Activated CD8-positive, alpha-beta T cell treated with anti-CD3 and anti-CD28 coated beads for 36 hours (primary cell): ENCODE data around the gene SORL1. TPM values are rescaled to one million over a fixed set of nuclear protein-coding genes. Genes with fewer than 3 reads are reported as not detected.
A peak's percentile ranks its signal among the peaks of the same experiment; 100 is the strongest.

Experiments
- ATAC-seq: fragments of 200-7000 bp; cut with Tn5 transposase; one replicate; pipeline ENCODE4 v1.10.0; 2021; ENCODE audit warnings: mild to moderate bottlenecking, moderate library complexity
- CTCF ChIA-PET: fragments of 350-600 bp; sonication (Branson Sonifier 250); formaldehyde crosslinking; loops from one replicate; lab custom pipeline; 2021; ENCODE audit warnings: antibody characterized with exemption; lab: Charles Lee
- POLR2A ChIA-PET: fragments of 350-600 bp; sonication (Branson Sonifier 250); formaldehyde crosslinking; loops from one replicate; lab custom pipeline; 2021; ENCODE audit warnings: antibody characterized with exemption; lab: Charles Lee
- DNase-seq: peaks from one replicate; pipeline ENCODE4 v3.0.0-alpha.2; 2020
- H3K27ac Mint-ChIP-seq: one replicate; pipeline ENCODE4 v1.8.0; 2021; ENCODE audit warnings: mild to moderate bottlenecking, mixed read lengths
- H3K27me3 Mint-ChIP-seq: one replicate; pipeline ENCODE4 v1.8.0; 2021; ENCODE audit warnings: mixed read lengths
- H3K36me3 Mint-ChIP-seq: one replicate; pipeline ENCODE4 v1.8.0; 2021; ENCODE audit warnings: low read depth, mixed read lengths
- H3K4me1 Mint-ChIP-seq: one replicate; pipeline ENCODE4 v1.8.0; 2021; ENCODE audit warnings: low read depth, mixed read lengths
- H3K4me3 Mint-ChIP-seq: one replicate; pipeline ENCODE4 v1.8.0; 2021; ENCODE audit warnings: mild to moderate bottlenecking, moderate library complexity, mixed read lengths
- H3K9me3 Mint-ChIP-seq: one replicate; pipeline ENCODE4 v1.8.0; 2021; ENCODE audit warnings: mixed read lengths
- CTCF ChIP-seq: fragments of 200-600 bp; IDR thresholded peaks from one replicate; pipeline ENCODE4 v1.8.0; 2022; ENCODE audit warnings: antibody characterized with exemption, mild to moderate bottlenecking
- intact Hi-C: fragments of 100-400 bp; cut with micrococcal nuclease; formaldehyde crosslinking; loops from one replicate; pipeline ENCODE4 v1.10.0; 2022
- total RNA-seq, 2 experiments: library from RNA; stranded (reverse); gene quantifications; one replicate each; pipeline ENCODE4 v1.2.3, GENCODE V29; 2021

SORL1 gene
- total RNA-seq, 2 experiments from 2014 or later = 61.1 to 64.6 TPM

DNA sequence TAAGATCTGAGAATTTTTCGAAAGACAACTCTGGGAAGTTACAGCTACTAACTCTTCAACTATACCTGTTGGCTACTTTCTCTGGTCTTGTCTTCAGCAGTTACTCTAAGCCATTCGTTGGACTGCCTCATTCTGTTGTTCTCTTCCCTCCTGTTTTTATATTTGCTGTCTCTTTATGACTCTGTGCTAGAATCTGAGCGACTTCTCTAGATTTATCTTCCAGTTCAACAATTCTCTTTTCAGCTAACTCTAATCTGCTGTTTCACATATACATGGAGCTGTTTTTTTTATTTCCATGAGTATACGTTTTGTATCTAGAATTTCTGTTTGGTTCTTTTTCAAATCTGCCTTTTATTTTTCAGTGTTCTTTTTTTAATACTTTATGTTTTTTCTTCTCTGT is 128.0 kb downstream of the SORL1 start:
- no peak overlapping the region for H3K4me3 Mint-ChIP-seq
- H3K9me3 Mint-ChIP-seq = peaks cover 7% of the 10 kb centered on the region
- intact Hi-C loops = no loop called here
- ATAC-seq (no peak), DNase-seq (no peak)
- no peak for TF ChIP-seq CTCF
- H3K27ac Mint-ChIP-seq = peak overlapping the region; percentile 55
- CTCF ChIA-PET = interaction anchor here (1.7 to 4.4 kb wide), 2 partner anchors 9 to 10 kb away, joined by 3 to 24 read pairs; no protein-coding TSS in a partner anchor
- H3K36me3 Mint-ChIP-seq = peaks cover 68% of the 10 kb centered on the region
- no peaks in the 10 kb centered on the region for H3K27me3 Mint-ChIP-seq
- peaks cover 30% of the 10 kb centered on the region for H3K4me1 Mint-ChIP-seq
- POLR2A ChIA-PET = interaction anchor here (1.4 kb wide), 1 partner anchor 129 kb away, joined by 3 read pairs; no protein-coding TSS in a partner anchor

- ChIA-PET CTCF (interaction anchor here (2.9 kb wide), 1 partner anchor 10 kb away, joined by 9 read pairs; no protein-coding TSS in a partner anchor), POLR2A (interaction anchor here (1.2 to 1.4 kb wide), 2 partner anchors 26 to 130 kb away, joined by 3 read pairs; no protein-coding TSS in a partner anchor)
- Mint-ChIP-seq H3K36me3 (peaks cover 66% of the 10 kb centered on the region), H3K27me3 (no peaks in the 10 kb centered on the region), H3K4me3 (no peak overlapping the region), H3K27ac (peak overlapping the region; percentile 87), H3K4me1 (peaks cover 24% of the 10 kb centered on the region), H3K9me3 (peaks cover 7% of the 10 kb centered on the region)
- no peak for TF ChIP-seq CTCF
- ATAC-seq (no peak), DNase-seq (no peak)
- intact Hi-C loops = no loop called here
Measured at GRCh38 chr11:121581607-121582006, 129.5 kb downstream of the SORL1 start.

GRCh38 chr11:121582296-121582695 is 130.2 kb downstream of the SORL1 start:
- peak; percentile 74 for ATAC-seq
- ChIA-PET CTCF (interaction anchor here (2.9 kb wide), 1 partner anchor 9 kb away, joined by 9 read pairs; no protein-coding TSS in a partner anchor), POLR2A (interaction anchor here (1.2 kb wide), 1 partner anchor 27 kb away, joined by 3 read pairs; no protein-coding TSS in a partner anchor)
- no peak for TF ChIP-seq CTCF
- intact Hi-C loops = no loop called here
- H3K4me3 Mint-ChIP-seq = peak overlapping the region; percentile 11
- H3K36me3 Mint-ChIP-seq = peaks cover 63% of the 10 kb centered on the region
- peak; percentile 14 for DNase-seq
- peak overlapping the region; percentile 87 for H3K27ac Mint-ChIP-seq
- H3K4me1 Mint-ChIP-seq = peaks cover 24% of the 10 kb centered on the region
- no peaks in the 10 kb centered on the region for H3K27me3 Mint-ChIP-seq
- peaks cover 7% of the 10 kb centered on the region for H3K9me3 Mint-ChIP-seq

DNA sequence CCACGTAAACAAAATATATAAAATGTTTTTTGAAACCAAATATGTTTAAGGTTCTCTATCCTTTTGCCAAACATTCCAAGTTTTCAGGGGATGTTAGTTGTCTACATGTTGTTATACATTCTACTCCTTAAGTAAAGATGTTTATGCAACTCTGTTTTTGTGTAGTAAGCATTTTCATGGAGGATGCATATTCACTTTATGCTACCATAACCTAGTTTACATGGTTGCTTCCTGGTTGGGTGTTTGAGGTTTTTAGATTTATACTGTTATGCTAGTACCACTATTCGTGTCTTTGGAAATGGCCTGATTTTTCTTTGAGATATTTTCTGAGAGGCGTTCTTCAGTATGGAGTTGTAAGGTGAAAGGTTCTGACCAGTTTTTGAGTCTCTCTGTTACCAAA is 131.7 kb downstream of the SORL1 start:
- no peak for TF ChIP-seq CTCF
- Mint-ChIP-seq H3K27me3 (no peaks in the 10 kb centered on the region), H3K9me3 (peaks cover 7% of the 10 kb centered on the region), H3K4me1 (peaks cover 24% of the 10 kb centered on the region), H3K4me3 (no peak overlapping the region), H3K36me3 (peaks cover 55% of the 10 kb centered on the region), H3K27ac (peak overlapping the region; percentile 76)
- intact Hi-C loops = no loop called here
- ATAC-seq (no peak), DNase-seq (no peak)
- ChIA-PET POLR2A (no interaction called here), CTCF (interaction anchor here (2.9 kb wide), 1 partner anchor 8 kb away, joined by 9 read pairs; no protein-coding TSS in a partner anchor)

GRCh38 chr11:121586750-121587149 is 134.6 kb downstream of the SORL1 start:
- H3K4me1 Mint-ChIP-seq = peaks cover 42% of the 10 kb centered on the region
- H3K9me3 Mint-ChIP-seq = no peaks in the 10 kb centered on the region
- intact Hi-C loops = no loop called here
- DNase-seq (no peak), ATAC-seq (no peak)
- peak overlapping the region; percentile 24 for H3K27ac Mint-ChIP-seq
- no peak overlapping the region for H3K4me3 Mint-ChIP-seq
- no peak for TF ChIP-seq CTCF
- H3K36me3 Mint-ChIP-seq = peaks cover 49% of the 10 kb centered on the region
- CTCF ChIA-PET = no interaction called here
- POLR2A ChIA-PET = no interaction called here
- H3K27me3 Mint-ChIP-seq = no peaks in the 10 kb centered on the region
